ENCODE data around the gene PEX10.

The PEX10 gene

DNA sequence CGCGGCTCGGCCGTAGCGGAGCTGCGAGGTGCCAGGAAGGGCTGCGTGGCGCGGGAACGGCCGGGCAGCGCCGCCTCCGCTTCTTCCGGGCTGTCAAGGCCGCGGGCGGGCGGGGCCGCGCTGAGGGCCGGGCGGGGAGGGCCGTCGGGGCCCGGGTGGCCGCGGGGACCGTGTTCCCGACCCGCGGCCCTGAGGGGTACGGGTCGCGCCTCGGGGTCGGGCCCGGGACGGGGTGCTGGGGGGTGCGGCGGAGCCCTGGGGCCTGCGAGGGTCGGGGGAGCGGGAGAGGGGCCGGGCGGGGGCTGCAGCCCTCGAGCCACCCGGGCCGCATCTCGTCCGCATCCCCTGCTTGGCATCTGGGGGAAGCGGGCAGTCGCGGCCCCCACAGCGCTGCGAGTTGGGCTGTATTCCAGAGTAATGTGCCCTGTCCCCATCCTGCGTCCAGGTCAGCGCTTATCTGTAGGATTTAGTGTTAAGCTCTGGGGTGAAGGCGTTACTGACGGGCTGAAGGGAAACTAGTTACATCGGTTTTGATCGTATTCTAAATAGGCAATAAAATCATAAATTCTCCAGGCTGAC is 20.3 kb downstream of the PEX10 start:
- H3K4me3 ChIP-seq (ENCODE audit: low read depth, low read length), result peak overlapping the region; percentile 94
- DNase-seq (ENCODE audit: low read depth), result no peak
- TF ChIP-seq, protein P1, sequence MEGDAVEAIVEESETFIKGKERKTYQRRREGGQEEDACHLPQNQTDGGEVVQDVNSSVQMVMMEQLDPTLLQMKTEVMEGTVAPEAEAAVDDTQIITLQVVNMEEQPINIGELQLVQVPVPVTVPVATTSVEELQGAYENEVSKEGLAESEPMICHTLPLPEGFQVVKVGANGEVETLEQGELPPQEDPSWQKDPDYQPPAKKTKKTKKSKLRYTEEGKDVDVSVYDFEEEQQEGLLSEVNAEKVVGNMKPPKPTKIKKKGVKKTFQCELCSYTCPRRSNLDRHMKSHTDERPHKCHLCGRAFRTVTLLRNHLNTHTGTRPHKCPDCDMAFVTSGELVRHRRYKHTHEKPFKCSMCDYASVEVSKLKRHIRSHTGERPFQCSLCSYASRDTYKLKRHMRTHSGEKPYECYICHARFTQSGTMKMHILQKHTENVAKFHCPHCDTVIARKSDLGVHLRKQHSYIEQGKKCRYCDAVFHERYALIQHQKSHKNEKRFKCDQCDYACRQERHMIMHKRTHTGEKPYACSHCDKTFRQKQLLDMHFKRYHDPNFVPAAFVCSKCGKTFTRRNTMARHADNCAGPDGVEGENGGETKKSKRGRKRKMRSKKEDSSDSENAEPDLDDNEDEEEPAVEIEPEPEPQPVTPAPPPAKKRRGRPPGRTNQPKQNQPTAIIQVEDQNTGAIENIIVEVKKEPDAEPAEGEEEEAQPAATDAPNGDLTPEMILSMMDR (IDR thresholded peaks at IDR 0.05; ENCODE audit: insufficient read depth, low read depth, low read length, missing control alignments), result no peak

DNA sequence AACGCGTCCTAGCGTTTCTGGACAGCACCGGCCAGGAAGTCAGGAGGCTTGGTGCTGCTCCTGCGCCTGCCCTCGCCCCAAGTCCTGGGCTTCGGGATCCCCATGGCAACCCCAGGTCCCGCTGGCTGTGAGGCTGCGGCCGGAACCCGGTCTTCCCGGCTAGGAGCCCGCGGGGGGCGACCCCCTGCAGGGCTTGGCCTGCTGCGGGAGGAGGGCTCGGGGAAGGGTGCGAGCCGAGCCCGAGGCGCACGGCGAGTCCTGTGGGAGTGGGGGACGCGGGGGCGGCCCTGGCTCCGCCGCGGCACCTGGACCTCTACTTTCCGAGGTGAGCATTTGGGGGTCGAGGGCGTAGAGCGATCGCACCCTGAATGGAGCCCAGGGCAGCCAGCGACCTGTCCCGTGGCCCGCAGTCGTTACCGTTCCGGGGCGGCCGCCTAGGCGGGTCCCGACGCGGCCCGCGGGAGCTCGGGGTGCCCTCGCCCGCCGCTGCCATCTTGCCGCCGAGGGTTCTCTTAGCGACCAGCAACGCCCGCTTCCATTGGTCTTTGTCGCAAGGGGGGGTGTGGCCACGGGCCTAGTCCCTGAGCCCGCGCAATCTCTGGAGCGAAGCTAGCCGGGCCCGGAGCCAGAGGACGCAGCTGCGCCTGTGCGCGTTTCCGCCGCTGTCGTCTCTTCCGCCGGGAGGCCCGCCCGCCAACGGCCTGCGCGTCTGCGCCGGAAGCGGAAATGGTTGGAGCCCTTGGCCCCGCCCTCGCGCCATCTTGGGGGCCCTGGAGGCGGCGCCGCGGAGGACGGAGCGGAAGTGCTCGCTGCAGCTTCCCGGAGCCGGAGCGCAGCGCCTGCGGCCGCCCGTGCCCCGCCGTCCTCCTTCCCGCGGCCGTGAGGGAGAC is 21.1 kb downstream of the PEX10 start, which contains the start of the genes MORN1 and RER1:
MORN1 (minus strand) TSS at position 514 of the 890 bp plus-strand sequence; CDS start at position 493, 21 bp downstream.
RER1 (plus strand) TSS at position 801 of the 890 bp plus-strand sequence. CDS start 3,950 bp downstream, outside the sequence.
- TF ChIP-seq, protein P1 (IDR thresholded peaks at IDR 0.05; ENCODE audit: insufficient read depth, low read depth, low read length, missing control alignments), result no peak
- peak; percentile 99 for DNase-seq (ENCODE audit: low read depth)
- peak within 1 kb of the TSS; percentile 94 for H3K4me3 ChIP-seq (ENCODE audit: low read depth, low read length)

DNA sequence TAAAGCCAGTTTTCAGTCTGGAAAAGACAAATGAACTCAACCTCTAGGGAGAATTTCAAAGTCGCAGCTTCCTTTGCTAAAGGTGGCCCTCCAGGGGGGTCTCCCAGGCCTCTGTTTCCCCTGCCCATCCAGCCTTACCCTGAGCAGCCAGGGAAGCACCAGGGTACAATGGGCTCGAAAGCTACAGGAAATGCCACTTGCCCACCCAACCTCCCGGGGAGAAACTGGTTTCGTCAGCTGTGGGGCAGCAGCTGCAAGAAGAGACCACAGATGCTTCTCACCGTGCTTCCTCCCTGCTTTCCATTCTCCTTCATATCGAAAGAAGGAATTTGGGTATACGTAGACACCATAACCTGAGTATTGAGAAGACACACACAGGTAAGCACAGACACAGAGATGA is 22.7 kb downstream of the PEX10 start:
- no peak for DNase-seq (ENCODE audit: low read depth)
- no peak overlapping the region for H3K4me3 ChIP-seq (ENCODE audit: low read depth, low read length)
- TF ChIP-seq, protein P1 (IDR thresholded peaks at IDR 0.05; ENCODE audit: insufficient read depth, low read depth, low read length, missing control alignments), result no peak

DNA sequence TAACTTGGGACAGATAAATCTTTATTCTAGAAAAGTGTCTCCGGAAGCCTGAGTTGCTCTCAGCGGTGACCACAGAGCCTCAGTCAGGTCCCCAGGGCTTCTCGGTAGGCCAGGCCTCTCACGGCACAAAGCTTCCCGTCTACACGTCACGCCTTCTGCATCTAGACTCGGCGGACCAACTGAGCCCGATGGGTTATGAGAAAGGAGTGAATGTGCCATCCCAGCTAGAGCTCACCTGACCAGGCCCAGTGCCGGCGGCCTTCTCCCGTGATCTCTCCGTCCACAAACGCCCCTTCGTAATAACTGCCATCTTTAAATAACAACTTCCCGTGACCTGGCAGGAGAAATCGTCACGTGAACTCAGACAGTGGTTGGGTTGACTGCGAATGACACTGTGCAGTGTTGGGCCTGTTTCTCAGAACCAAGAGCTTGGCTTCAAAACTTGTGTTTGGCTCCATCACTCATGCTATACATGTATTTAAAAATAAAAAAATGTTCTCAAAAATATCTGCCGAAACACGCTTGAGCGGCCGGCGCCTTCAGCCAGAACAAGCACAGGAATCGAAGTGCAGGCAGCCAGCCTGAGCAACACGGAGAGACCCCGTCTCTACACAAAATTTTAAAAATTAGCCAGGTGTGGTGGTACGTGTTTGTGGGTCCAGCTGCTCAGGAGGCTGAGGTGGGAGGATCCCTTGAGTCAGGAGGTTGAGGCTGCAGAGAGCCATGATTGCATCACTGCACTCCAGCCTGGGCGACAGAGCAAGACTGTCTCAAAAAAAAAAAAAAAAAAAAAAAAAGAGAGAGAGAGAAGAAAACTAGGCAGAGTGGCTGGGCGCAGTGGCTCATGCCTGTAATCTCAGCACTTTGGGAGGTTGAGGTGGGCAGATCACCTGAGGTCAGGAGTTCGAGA is 24.1 kb downstream of the PEX10 start:
- DNase-seq (ENCODE audit: low read depth), result no peak
- H3K4me3 ChIP-seq (ENCODE audit: low read depth, low read length), result no peak overlapping the region
- TF ChIP-seq, protein P1 (IDR thresholded peaks at IDR 0.05; ENCODE audit: insufficient read depth, low read depth, low read length, missing control alignments), result no peak

DNA sequence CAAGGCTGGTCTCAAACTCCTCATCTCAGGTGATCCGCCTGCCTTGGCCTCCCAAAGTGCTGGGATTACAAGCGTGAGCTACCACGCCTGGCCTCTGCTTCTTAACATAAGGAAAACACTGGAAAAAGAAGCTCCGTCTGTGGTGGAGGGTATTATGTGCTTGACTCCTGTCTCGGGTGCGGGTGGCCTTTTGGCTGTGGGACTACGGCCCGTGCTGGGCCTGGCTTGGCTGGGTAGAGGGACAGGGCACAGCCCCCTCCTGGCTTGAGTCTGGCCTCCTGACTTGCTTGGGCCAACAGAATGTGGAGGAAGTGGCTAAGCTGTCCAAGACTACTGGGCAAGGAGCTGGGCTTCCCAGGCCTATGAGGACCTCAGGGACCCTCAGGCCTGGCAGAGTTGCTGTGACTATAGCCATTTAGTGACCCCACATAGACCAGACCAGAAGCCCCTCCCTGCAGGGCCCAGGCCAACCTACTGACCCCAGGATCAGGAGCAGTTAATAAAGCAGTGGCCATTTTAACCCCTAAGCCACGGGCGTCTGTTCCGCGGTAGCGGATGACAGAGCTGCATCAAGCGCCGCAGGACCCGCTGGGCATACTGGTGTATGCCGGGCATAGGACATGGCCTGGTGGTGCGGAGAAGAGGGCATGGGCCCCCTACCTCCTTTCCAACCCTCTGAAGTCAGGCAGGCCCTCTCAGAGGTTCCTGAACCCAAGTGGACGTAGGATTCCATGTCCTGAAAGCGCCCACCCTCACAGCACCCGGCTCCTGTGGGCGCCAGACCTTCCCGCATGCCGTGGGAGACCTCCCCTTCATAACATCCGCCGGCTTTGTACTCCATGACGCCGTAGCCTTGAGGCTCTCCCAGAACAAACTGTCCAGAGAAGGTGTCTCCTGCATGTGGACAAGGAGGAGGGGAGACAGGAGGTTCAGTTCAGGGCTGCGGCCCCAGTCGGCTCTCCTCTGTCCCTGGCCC is 25.4 kb downstream of the PEX10 start:
- no peak for DNase-seq (ENCODE audit: low read depth)
- no peak overlapping the region for H3K4me3 ChIP-seq (ENCODE audit: low read depth, low read length)
- TF ChIP-seq, protein P1 (IDR thresholded peaks at IDR 0.05; ENCODE audit: insufficient read depth, low read depth, low read length, missing control alignments), result no peak

Measured in GM12865 (cell line).